GM18867 (cell line): ENCODE results near the gene BID.

Experiments
- ATAC-seq: cut with Tn5 transposase; IDR thresholded peaks from one replicate; pipeline ENCODE4 v1.9.1; 2021; ENCODE audit warnings: mild to moderate bottlenecking, moderate library complexity; ENCODE audit not compliant: unreplicated experiment

The BID gene

GRCh38 chr22:17774206-17774925 is at the start of gene BID:
Gene BID (minus strand): TSS chr22:17774469. CDS start chr22:17750116, 24,353 bp downstream.
- peak; percentile 34 for ATAC-seq

GRCh38 chr22:17823964-17824363 is 49.7 kb upstream of the BID start:
- ATAC-seq = no peak

DNA sequence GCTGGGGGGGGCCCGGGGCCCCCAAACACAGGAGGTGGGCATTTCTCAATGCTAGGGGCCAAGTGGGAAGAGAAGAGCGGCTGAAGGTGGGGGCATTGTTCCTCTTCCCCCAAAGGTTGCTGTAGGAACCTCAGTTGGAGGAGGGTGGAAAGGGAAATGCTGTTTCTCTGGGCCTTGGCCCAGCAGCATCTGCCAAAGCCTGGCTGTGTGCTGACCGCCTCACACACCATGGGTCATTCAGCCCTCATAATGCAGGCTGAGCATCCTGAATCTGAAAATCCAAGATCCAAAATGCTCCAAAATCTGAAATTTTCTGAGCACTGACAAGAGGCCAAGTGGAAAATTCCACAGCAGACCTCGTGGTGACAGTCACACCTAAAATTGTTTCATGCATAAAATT is 49.0 kb upstream of the BID start:
- ATAC-seq = no peak

DNA sequence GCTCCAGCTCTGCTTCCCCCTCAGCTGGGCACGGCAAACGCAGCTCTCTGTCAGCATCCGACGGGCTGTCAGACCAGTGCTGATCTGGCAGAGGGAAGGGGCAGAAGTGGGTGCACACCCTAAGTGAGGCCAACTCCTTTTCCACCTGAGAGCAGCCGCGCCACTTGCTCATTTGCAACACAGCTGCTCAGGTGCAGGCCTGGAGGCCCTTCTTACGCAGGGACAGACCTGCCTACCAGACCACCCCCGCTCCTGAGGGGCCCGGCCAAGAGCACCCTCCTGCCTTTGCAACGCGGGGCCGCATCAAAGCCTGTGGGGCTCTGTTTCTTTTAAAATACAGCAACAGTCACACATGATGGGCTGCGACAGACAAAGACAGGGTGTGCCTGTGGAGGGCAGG is 47.8 kb upstream of the BID start:
- no peak for ATAC-seq

DNA sequence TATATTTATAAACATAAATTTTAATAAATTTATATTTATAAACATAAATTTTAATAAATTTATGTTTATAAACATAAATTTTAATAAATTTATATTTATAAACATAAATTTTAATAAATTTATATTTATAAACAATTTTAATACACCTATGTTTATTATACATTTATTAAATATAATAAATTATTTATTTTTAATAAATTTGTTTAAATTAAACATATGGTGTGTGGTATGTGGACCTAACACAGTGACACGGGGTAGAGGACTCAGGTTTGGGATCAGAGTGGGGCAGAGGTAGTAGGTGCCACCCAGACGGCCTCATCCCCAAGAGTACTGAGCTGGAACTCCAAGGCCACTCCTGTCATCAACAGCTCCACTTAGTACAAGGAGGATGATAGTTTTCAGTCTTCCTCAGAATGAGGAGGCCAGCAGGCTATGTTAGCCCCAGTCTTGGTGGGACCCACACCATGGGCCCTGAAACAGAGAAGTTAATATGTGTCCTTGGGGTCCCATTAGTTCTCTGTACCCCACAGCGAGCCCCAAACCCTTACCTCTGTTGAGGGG is 46.7 kb upstream of the BID start:
- no peak for ATAC-seq

DNA sequence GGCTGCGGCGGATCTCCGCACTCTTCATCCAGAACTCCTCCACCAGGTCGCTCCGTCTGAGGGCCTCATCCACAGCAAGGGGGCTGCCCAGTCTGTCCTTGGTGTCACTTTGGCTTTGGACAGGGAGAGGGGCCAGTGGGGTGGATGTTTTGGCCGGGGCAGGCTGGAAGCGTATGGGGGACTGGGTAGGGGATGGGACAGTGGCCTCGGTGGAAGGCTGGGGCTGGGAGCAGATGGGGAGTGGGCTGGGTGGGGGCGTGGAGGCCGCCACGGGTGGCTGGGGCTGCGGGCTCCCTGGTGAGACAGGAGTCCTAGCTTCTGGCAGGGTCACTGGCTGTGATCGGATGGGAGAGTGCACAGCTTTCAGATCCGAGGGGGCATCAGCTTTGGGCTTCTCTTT is 44.4 kb upstream of the BID start:
- ATAC-seq = no peak

- ATAC-seq = no peak
Observed at GRCh38 chr22:17818180-17818579, 43.9 kb upstream of the BID start.

GRCh38 chr22:17817511-17818065 is 43.3 kb upstream of the BID start:
- no peak for ATAC-seq

DNA sequence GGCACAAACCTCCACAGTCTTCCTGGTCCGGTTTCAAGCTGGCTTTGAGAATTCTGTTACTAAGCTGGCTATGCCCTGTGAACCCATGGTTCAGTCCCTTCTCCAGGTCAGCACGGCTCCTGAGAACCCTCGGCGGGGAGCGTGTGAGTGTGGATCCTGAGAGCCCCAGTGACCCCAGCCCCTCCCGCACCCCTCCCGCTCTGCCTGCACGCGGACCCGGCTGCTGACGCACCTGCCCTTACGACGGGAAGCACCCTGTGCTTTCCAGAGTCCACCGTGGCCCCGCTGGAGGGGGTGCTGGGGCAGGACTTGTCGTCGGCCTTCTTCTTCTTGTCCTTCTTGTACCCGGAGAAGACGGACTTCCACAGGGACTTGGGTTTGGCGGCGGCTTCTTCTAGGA is 42.8 kb upstream of the BID start:
- ATAC-seq = no peak

DNA sequence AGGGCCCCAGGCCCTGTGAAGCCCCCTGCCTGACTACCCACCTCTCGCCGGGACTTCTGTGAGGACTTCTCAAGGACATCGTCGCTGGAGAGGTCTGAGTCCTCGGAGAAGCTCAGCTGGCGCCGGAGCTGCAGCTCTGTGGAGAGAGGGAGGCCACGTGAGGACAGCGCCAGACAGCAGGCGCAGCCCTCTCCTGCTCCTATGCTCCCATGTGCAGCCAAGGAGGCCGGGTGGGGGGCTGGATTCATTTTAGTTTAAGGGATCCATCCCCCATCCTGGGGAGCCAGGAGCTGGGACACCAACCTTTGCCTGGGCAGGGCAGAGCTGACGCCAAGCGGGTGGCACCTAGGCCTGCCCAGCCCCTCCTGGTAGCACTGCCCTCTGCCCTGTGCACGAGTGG is 42.4 kb upstream of the BID start:
- ATAC-seq = no peak

GRCh38 chr22:17815703-17816254 is 41.5 kb upstream of the BID start:
- ATAC-seq = no peak

GRCh38 chr22:17814830-17815229 is 40.6 kb upstream of the BID start:
- ATAC-seq = no peak

DNA sequence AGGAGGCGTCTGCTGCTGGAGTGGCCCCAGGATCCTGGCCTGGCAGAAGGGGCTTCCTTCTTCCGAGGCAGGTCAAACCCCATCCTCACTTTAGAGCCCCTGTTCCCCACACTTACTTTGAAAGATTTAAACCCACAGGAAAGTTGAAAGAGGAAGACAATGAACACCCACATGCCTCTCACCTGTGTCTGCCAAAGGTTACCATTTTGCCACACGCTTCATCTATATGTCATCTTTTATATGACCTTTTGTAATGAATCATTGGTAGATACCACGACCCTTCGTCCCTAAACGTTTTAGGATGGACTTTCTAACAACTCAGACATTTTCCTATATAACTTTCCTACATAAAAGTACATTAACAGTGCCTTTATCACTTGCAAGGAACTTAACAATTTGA is 39.8 kb upstream of the BID start:
- ATAC-seq = no peak

GRCh38 chr22:17811119-17811518 is 36.9 kb upstream of the BID start:
- ATAC-seq = no peak

DNA sequence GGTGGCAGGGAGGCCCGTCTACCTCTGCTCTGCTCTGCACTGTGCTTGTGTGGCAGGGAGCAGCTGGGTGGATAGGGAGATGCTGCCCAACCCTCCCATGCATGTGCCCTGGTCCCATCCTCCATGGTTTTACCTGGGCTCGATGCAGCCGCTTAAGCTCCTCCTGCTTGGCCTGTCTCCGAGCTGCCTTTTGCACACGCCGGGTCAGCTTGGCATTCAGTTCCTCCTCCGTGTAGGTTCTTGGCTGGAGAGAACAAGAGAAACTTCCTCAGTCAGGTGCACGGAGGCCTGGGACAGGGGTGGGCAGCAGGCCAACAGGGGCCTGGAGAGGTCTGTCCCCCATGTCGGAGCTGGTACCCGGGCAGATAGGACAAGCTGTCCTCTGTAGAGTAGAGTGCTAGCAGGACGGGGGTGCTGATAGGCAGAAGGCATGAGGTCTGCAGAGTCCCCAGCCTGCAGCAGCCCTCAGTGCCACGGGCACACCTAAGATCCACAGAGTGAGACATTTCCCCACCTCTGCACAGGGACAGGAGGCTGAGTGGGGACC is 36.4 kb upstream of the BID start:
- no peak for ATAC-seq

GRCh38 chr22:17808693-17809403 is 34.6 kb upstream of the BID start:
- no peak for ATAC-seq

- ATAC-seq = no peak
Observed at GRCh38 chr22:17807578-17808410, 33.5 kb upstream of the BID start.

- no peak for ATAC-seq
Observed at GRCh38 chr22:17807086-17807485, 32.8 kb upstream of the BID start.

GRCh38 chr22:17806437-17806836 is 32.2 kb upstream of the BID start:
- no peak for ATAC-seq

DNA sequence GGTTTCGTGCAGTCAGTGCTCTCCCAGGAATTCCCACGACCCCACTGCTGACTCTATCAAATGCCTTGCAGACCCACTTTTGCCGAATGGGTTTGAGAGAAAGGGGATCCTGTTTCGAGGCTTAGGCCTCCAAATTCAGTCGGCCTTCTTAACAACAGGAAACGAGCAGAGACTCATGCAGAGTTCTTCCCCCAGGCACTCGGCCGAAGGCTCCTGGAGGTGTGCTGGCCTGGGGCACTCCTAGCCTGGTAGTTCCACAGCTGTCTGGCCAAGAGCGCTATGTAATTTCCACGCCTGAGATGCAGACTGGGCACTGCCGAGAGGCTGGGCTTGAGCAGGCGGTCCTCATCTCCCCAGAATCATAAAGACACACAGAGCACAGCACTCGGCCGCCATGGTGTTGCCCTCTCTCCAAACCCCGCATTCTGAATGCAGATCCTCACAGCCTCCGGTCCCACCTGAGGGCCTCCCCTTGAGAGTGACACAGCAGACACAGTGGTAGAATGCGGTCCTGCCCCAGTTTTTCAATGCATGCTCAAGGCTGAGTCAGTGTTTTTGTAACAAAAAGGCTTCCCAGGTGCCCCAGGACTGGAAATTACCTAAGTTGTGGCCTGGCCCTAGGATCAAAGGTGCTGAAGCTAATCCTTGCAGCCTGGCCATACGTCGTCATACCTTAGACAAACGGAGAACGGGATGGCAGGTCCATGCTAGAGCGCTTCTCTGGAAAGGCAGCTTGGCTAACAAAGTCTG is 30.2 kb upstream of the BID start:
- ATAC-seq = no peak
